Keratinocyte (primary cell): Measurements from ENCODE around the gene FAT1. TPM values are rescaled to one million over a fixed set of nuclear protein-coding genes. Genes with fewer than 3 reads are reported as not detected.

Experiments used
- DNase-seq: peaks from one replicate; pipeline ENCODE4 v3.0.0-alpha.2; 2011; ENCODE audit warnings: low read depth, missing footprints, low spot score
- FAIRE-seq: peaks from 2 replicates; lab custom pipeline; 2011; peaks lifted over from hg19 to GRCh38; lab: Jason Lieb, UNC
- H2AFZ ChIP-seq: 2 replicates; pipeline ENCODE4 v1.6.0; 2012; ENCODE audit warnings: low read length, control low read depth, inconsistent platforms; ENCODE audit not compliant: control insufficient read depth
- H3K27ac ChIP-seq: 2 replicates; pipeline ENCODE4 v1.5.1; 2011; ENCODE audit warnings: low read length; ENCODE audit not compliant: control insufficient read depth, insufficient read depth
- H3K27me3 ChIP-seq: 3 replicates; pipeline ENCODE4 v1.6.0; 2011; ENCODE audit warnings: low read length; ENCODE audit not compliant: control insufficient read depth, insufficient read depth; ENCODE audit errors: extremely low read depth
- H3K36me3 ChIP-seq, 2 experiments: 2 replicates in 1 of 2; 3 replicates in 1 of 2; pipeline ENCODE4 v1.5.1; 2011; ENCODE audit warnings: low read length in 2 of 2, mild to moderate bottlenecking in 1 of 2; ENCODE audit not compliant: control insufficient read depth in 2 of 2, insufficient read depth in 2 of 2; ENCODE audit errors: extremely low read depth in 1 of 2
- H3K4me1 ChIP-seq: 3 replicates; pipeline ENCODE4 v1.5.1; 2011; ENCODE audit warnings: low read length; ENCODE audit not compliant: control insufficient read depth, insufficient read depth; ENCODE audit errors: extremely low read depth
- H3K4me2 ChIP-seq: 3 replicates; pipeline ENCODE4 v1.6.0; 2011; ENCODE audit warnings: low read depth, low read length; ENCODE audit not compliant: control insufficient read depth, insufficient read depth; ENCODE audit errors: extremely low read depth
- H3K4me3 ChIP-seq, 3 experiments: fragments of 200-600 bp in 1 of 3; sonication (generic) in 1 of 3; 2 replicates in 2 of 3; 3 replicates in 1 of 3; pipeline ENCODE4 v1.5.1; 2011 to 2016; ENCODE audit warnings: low read length in 3 of 3, mild to moderate bottlenecking in 3 of 3, control low read depth in 2 of 3, inconsistent platforms in 1 of 3, low read depth in 1 of 3, mixed read lengths in 1 of 3, mixed run types in 1 of 3, moderate library complexity in 1 of 3; ENCODE audit not compliant: control insufficient read depth in 2 of 3, insufficient read depth in 2 of 3; ENCODE audit errors: extremely low read depth in 1 of 3
- H3K79me2 ChIP-seq: 2 replicates; pipeline ENCODE4 v1.6.0; 2012; ENCODE audit warnings: low read length; ENCODE audit not compliant: control insufficient read depth, insufficient read depth
- H3K9ac ChIP-seq: 3 replicates; pipeline ENCODE4 v1.6.0; 2011; ENCODE audit warnings: low read length; ENCODE audit not compliant: control insufficient read depth, insufficient read depth; ENCODE audit errors: extremely low read depth
- H3K9me1 ChIP-seq: 3 replicates; pipeline ENCODE4 v1.6.0; 2011; ENCODE audit warnings: low read length; ENCODE audit not compliant: control insufficient read depth, insufficient read depth; ENCODE audit errors: extremely low read depth
- H3K9me3 ChIP-seq: 2 replicates; pipeline ENCODE4 v1.5.1; 2012; ENCODE audit warnings: low read depth, low read length; ENCODE audit not compliant: control insufficient read depth
- H4K20me1 ChIP-seq: 3 replicates; pipeline ENCODE4 v1.6.0; 2011; ENCODE audit warnings: low read length; ENCODE audit not compliant: control insufficient read depth, insufficient read depth; ENCODE audit errors: extremely low read depth
- CTCF ChIP-seq, 3 experiments: IDR thresholded peaks in 1 of 3; conservative IDR thresholded peaks in 1 of 3; optimal IDR thresholded peaks in 1 of 3; 2 replicates in 2 of 3; 3 replicates in 1 of 3; pipeline versions ENCODE3 to v1.5.1; 2011; ENCODE audit warnings: low read length in 3 of 3, mild to moderate bottlenecking in 3 of 3, moderate library complexity in 2 of 3, control low read depth in 1 of 3, inconsistent platforms in 1 of 3; ENCODE audit not compliant: insufficient read depth in 2 of 3; ENCODE audit errors: extremely low read depth in 1 of 3
- EZH2 ChIP-seq: IDR thresholded peaks from one replicate; pipeline ENCODE4 v1.6.1; 2012; ENCODE audit warnings: inconsistent platforms, mild to moderate bottlenecking, low read length, moderate library complexity
- dilution Hi-C: fragments of 300-500 bp; cut with MboI; formaldehyde crosslinking; loops from one replicate; pipeline ENCODE4 v1.7.0; 2020; ENCODE audit warnings: low sequenced_read_pairs; ENCODE audit not compliant: extremely low pct_ligation_motif_present
- polyA plus RNA-seq, 5 experiments: library from polyadenylated mRNA; depleted of rRNA in 3 of 5; stranded (reverse) in 3 of 5; stranded (forward) in 1 of 5; unstranded in 1 of 5; fragments of >200 nt; gene quantifications; 1 replicate in 1 of 5; 2 replicates in 3 of 5; 3 replicates in 1 of 5; pipeline versions ENCODE4 v1.2.1 to v1.2.3, GENCODE V29; 2011 to 2012; ENCODE audit warnings: missing spikeins in 2 of 5, low read depth in 1 of 5, low replicate concordance in 1 of 5

FAT1 gene
- polyA plus RNA-seq, 1 donor (not counting 4 experiments of a cell fraction or from before 2014, with no cell fraction given), result 329 TPM

DNA sequence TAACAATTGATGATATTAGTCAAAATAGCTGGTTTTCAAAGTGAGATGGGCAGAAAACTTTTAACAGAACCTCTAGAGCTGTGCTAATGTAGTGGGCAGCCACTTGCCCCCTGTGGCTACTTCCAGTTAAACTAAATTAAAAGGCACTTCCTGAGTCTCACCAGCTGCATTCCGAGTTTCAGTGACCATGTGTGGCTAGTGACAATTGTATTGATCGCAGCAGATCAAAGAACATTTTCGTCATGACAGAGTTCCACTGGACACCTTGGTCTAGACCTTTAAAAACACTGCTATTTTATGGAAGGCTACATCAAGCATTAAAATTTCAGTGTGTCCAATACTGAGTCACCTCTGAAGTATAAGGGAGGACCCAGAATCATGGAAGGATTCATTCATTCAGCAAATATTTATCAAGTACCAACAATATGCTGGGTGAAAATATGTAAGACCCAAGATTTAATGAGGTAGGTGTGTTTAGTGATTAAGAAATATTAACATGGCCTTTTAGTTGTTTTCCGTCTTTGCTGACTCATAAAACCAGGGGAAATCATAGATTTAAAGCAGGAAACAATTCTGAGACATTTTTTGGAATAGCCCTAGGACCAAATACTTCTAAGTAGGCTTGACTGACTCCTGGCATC is 5.1 kb upstream of the FAT1 start:
- Histone ChIP-seq H3K4me2 (peak overlapping the region; percentile 92), H3K27me3 (no peaks in the 10 kb centered on the region), H3K36me3 (peaks cover 0 to 5% of the 10 kb centered on the region in 2 experiments), H2AFZ (no peak overlapping the region), H3K27ac (peak overlapping the region; percentile 89), H3K4me3 (peak overlapping the region; percentile 75 to 99 (median 83)), H3K9ac (peak overlapping the region; percentile 98), H4K20me1 (no peaks in the 10 kb centered on the region), H3K9me3 (no peaks in the 10 kb centered on the region), H3K79me2 (peaks cover 37% of the 10 kb centered on the region), H3K4me1 (peaks cover 31% of the 10 kb centered on the region), H3K9me1 (no peaks in the 10 kb centered on the region)
- TF ChIP-seq EZH2, result no peak
- TF ChIP-seq CTCF (optimal IDR thresholded peaks at IDR 0.05 in 1 of 3, IDR thresholded peaks at IDR 0.05 in 1 of 3, conservative IDR thresholded peaks at IDR 0.05 in 1 of 3; ENCODE audit: extremely low read depth in 1 of 3, insufficient read depth in 2 of 3, low read length in 3 of 3), result no peak
- FAIRE-seq, result peak; percentile 98
- no peak for DNase-seq
- dilution Hi-C loops, result no loop called here

GRCh38 chr4:186727977-186728519 is 4.4 kb upstream of the FAT1 start:
- DNase-seq, result no peak
- dilution Hi-C loops, result no loop called here

More at GRCh38 chr4:186727977-186728519, 4.4 kb upstream of the FAT1 start:
- peaks cover 44% of the 10 kb centered on the region for H3K79me2 ChIP-seq
- no peaks in the 10 kb centered on the region for H4K20me1 ChIP-seq
- H3K27me3 ChIP-seq, result no peaks in the 10 kb centered on the region
- H2AFZ ChIP-seq, result no peak overlapping the region
- H3K27ac ChIP-seq, result peak overlapping the region; percentile 89
- peak overlapping the region; percentile 75 to 99 (median 83) for H3K4me3 ChIP-seq
- H3K4me1 ChIP-seq, result peaks cover 31% of the 10 kb centered on the region
- peak overlapping the region; percentile 98 for H3K9ac ChIP-seq
- peaks cover 0 to 5% of the 10 kb centered on the region in 2 experiments for H3K36me3 ChIP-seq
- H3K4me2 ChIP-seq, result peak overlapping the region; percentile 92
- no peaks in the 10 kb centered on the region for H3K9me3 ChIP-seq
- peak; percentile 46 for FAIRE-seq
- H3K9me1 ChIP-seq, result no peaks in the 10 kb centered on the region
- no peak for TF ChIP-seq EZH2
- TF ChIP-seq CTCF (optimal IDR thresholded peaks at IDR 0.05 in 1 of 3, IDR thresholded peaks at IDR 0.05 in 1 of 3, conservative IDR thresholded peaks at IDR 0.05 in 1 of 3; ENCODE audit: extremely low read depth in 1 of 3, insufficient read depth in 2 of 3, low read length in 3 of 3), result peak in 1 of 3 experiments; percentile 57
